ENCODE measurements around the gene NUDT2. TPM values are rescaled to one million over a fixed set of nuclear protein-coding genes. Genes with fewer than 3 reads are reported as not detected.
"Not testable (repeated sequence)": the region's sequence is repeated elsewhere in the genome, so short reads cannot be mapped to it uniquely, and the experiment has no call there.

Gene NUDT2
- polyA plus RNA-seq, 1 donor, result 25.6 TPM

- Histone ChIP-seq H3K9me3 (ENCODE audit: control insufficient read depth, low read depth, low read length) (no peaks in the 10 kb centered on the region), H3K36me3 (ENCODE audit: control insufficient read depth, insufficient read depth, low read length) (peaks cover 8% of the 10 kb centered on the region), H3K4me3 (ENCODE audit: low read length) (no peak overlapping the region), H3K4me1 (ENCODE audit: control insufficient read depth, insufficient read depth, low read length) (peaks cover 3% of the 10 kb centered on the region), H3K27ac (ENCODE audit: low read length) (no peak overlapping the region), H3K27me3 (ENCODE audit: control insufficient read depth, insufficient read depth, low read length) (no peaks in the 10 kb centered on the region)
- no CpG with 5 or more reads among the region's 1 CpG for WGBS (ENCODE audit: insufficient coverage, low lambda C conversion rate)
- DNase-seq, result no peak
Measured at GRCh38 chr9:34334337-34334824, 5.0 kb downstream of the NUDT2 start.

- Histone ChIP-seq H3K27ac (ENCODE audit: low read length) (no peak overlapping the region), H3K9me3 (ENCODE audit: control insufficient read depth, low read depth, low read length) (no peaks in the 10 kb centered on the region), H3K4me1 (ENCODE audit: control insufficient read depth, insufficient read depth, low read length) (peaks cover 3% of the 10 kb centered on the region), H3K36me3 (ENCODE audit: control insufficient read depth, insufficient read depth, low read length) (peaks cover 11% of the 10 kb centered on the region), H3K4me3 (ENCODE audit: low read length) (no peak overlapping the region), H3K27me3 (ENCODE audit: control insufficient read depth, insufficient read depth, low read length) (no peaks in the 10 kb centered on the region)
- WGBS (ENCODE audit: insufficient coverage, low lambda C conversion rate), result no CpG with 5 or more reads among the region's 2 CpGs
- DNase-seq, result no peak
Measured at GRCh38 chr9:34334916-34335315, 5.5 kb downstream of the NUDT2 start.

GRCh38 chr9:34335376-34335775 lies 6.0 kb downstream of the NUDT2 start:
- H3K27me3 ChIP-seq (ENCODE audit: control insufficient read depth, insufficient read depth, low read length), result no peaks in the 10 kb centered on the region
- H3K4me3 ChIP-seq (ENCODE audit: low read length), result no peak overlapping the region
- no peak for DNase-seq
- no peak overlapping the region for H3K27ac ChIP-seq (ENCODE audit: low read length)
- H3K4me1 ChIP-seq (ENCODE audit: control insufficient read depth, insufficient read depth, low read length), result peaks cover 5% of the 10 kb centered on the region
- no peaks in the 10 kb centered on the region for H3K9me3 ChIP-seq (ENCODE audit: control insufficient read depth, low read depth, low read length)
- peaks cover 15% of the 10 kb centered on the region for H3K36me3 ChIP-seq (ENCODE audit: control insufficient read depth, insufficient read depth, low read length)
- 75% methylated on average over 1 of the region's 4 CpGs for WGBS (ENCODE audit: insufficient coverage, low lambda C conversion rate)

GRCh38 chr9:34337403-34337802 lies 8.0 kb downstream of the NUDT2 start:
- Histone ChIP-seq H3K27ac (ENCODE audit: low read length) (no peak overlapping the region), H3K4me3 (ENCODE audit: low read length) (no peak overlapping the region), H3K9me3 (ENCODE audit: control insufficient read depth, low read depth, low read length) (no peaks in the 10 kb centered on the region), H3K4me1 (ENCODE audit: control insufficient read depth, insufficient read depth, low read length) (peaks cover 14% of the 10 kb centered on the region), H3K36me3 (ENCODE audit: control insufficient read depth, insufficient read depth, low read length) (peaks cover 24% of the 10 kb centered on the region), H3K27me3 (ENCODE audit: control insufficient read depth, insufficient read depth, low read length) (no peaks in the 10 kb centered on the region)
- WGBS (ENCODE audit: insufficient coverage, low lambda C conversion rate), result no CpG with 5 or more reads among the region's 2 CpGs
- DNase-seq, result no peak

GRCh38 chr9:34338079-34338478 lies 8.7 kb downstream of the NUDT2 start:
- not testable (repeated sequence) for DNase-seq; H3K4me3 ChIP-seq (ENCODE audit: low read length); H3K27me3 ChIP-seq (ENCODE audit: control insufficient read depth, insufficient read depth, low read length); H3K9me3 ChIP-seq (ENCODE audit: control insufficient read depth, low read depth, low read length); H3K27ac ChIP-seq (ENCODE audit: low read length)
- peaks cover 27% of the 10 kb centered on the region for H3K36me3 ChIP-seq (ENCODE audit: control insufficient read depth, insufficient read depth, low read length)
- peaks cover 18% of the 10 kb centered on the region for H3K4me1 ChIP-seq (ENCODE audit: control insufficient read depth, insufficient read depth, low read length)

GRCh38 chr9:34338665-34339385 lies 9.5 kb downstream of the NUDT2 start:
- no peak for DNase-seq
- Histone ChIP-seq H3K27me3 (ENCODE audit: control insufficient read depth, insufficient read depth, low read length) (no peaks in the 10 kb centered on the region), H3K9me3 (ENCODE audit: control insufficient read depth, low read depth, low read length) (no peaks in the 10 kb centered on the region), H3K36me3 (ENCODE audit: control insufficient read depth, insufficient read depth, low read length) (peaks cover 29% of the 10 kb centered on the region), H3K4me3 (ENCODE audit: low read length) (no peak overlapping the region), H3K27ac (ENCODE audit: low read length) (no peak overlapping the region), H3K4me1 (ENCODE audit: control insufficient read depth, insufficient read depth, low read length) (peaks cover 25% of the 10 kb centered on the region)
- no CpG with 5 or more reads among the region's 2 CpGs for whole genome bisulfite sequencing (ENCODE audit: insufficient coverage, low lambda C conversion rate)

GRCh38 chr9:34341659-34342295 lies 12.4 kb downstream of the NUDT2 start:
- Histone ChIP-seq H3K4me1 (ENCODE audit: control insufficient read depth, insufficient read depth, low read length) (peaks cover 42% of the 10 kb centered on the region), H3K36me3 (ENCODE audit: control insufficient read depth, insufficient read depth, low read length) (peaks cover 29% of the 10 kb centered on the region), H3K9me3 (ENCODE audit: control insufficient read depth, low read depth, low read length) (no peaks in the 10 kb centered on the region), H3K27ac (ENCODE audit: low read length) (peak overlapping the region; percentile 92), H3K4me3 (ENCODE audit: low read length) (no peak overlapping the region), H3K27me3 (ENCODE audit: control insufficient read depth, insufficient read depth, low read length) (no peaks in the 10 kb centered on the region)
- DNase-seq, result no peak
- WGBS (ENCODE audit: insufficient coverage, low lambda C conversion rate), result no CpG with 5 or more reads among the region's 7 CpGs

GRCh38 chr9:34343090-34343489 lies 13.7 kb downstream of the NUDT2 start:
- DNase-seq, result no peak
- peak overlapping the region; percentile 92 for H3K27ac ChIP-seq (ENCODE audit: low read length)

GRCh38 chr9:34343605-34344004 lies 14.2 kb downstream of the NUDT2 start:
- Histone ChIP-seq H3K27ac (ENCODE audit: low read length) (peak overlapping the region; percentile 92), H3K27me3 (ENCODE audit: control insufficient read depth, insufficient read depth, low read length) (no peaks in the 10 kb centered on the region), H3K4me1 (ENCODE audit: control insufficient read depth, insufficient read depth, low read length) (peaks cover 45% of the 10 kb centered on the region), H3K36me3 (ENCODE audit: control insufficient read depth, insufficient read depth, low read length) (peaks cover 29% of the 10 kb centered on the region), H3K9me3 (ENCODE audit: control insufficient read depth, low read depth, low read length) (no peaks in the 10 kb centered on the region), H3K4me3 (ENCODE audit: low read length) (no peak overlapping the region)
- DNase-seq, result peak in 1 of 2 donors; percentile 62
- WGBS (ENCODE audit: insufficient coverage, low lambda C conversion rate), result no CpG with 5 or more reads among the region's 1 CpG

More at GRCh38 chr9:34343090-34343489, 13.7 kb downstream of the NUDT2 start:
- Histone ChIP-seq H3K9me3 (ENCODE audit: control insufficient read depth, low read depth, low read length) (no peaks in the 10 kb centered on the region), H3K4me1 (ENCODE audit: control insufficient read depth, insufficient read depth, low read length) (peaks cover 45% of the 10 kb centered on the region), H3K36me3 (ENCODE audit: control insufficient read depth, insufficient read depth, low read length) (peaks cover 29% of the 10 kb centered on the region), H3K4me3 (ENCODE audit: low read length) (no peak overlapping the region), H3K27me3 (ENCODE audit: control insufficient read depth, insufficient read depth, low read length) (no peaks in the 10 kb centered on the region)
- no CpG with 5 or more reads among the region's 5 CpGs for WGBS (ENCODE audit: insufficient coverage, low lambda C conversion rate)

GRCh38 chr9:34346873-34347799 lies 17.8 kb downstream of the NUDT2 start:
- DNase-seq, result peak in 1 of 2 donors; percentile 58
- H3K4me1 ChIP-seq (ENCODE audit: control insufficient read depth, insufficient read depth, low read length), result peaks cover 31% of the 10 kb centered on the region
- no CpG with 5 or more reads among the region's 15 CpGs for WGBS (ENCODE audit: insufficient coverage, low lambda C conversion rate)
- no peaks in the 10 kb centered on the region for H3K27me3 ChIP-seq (ENCODE audit: control insufficient read depth, insufficient read depth, low read length)
- no peaks in the 10 kb centered on the region for H3K9me3 ChIP-seq (ENCODE audit: control insufficient read depth, low read depth, low read length)
- H3K4me3 ChIP-seq (ENCODE audit: low read length), result no peak overlapping the region
- H3K27ac ChIP-seq (ENCODE audit: low read length), result peak overlapping the region; percentile 34
- peaks cover 7% of the 10 kb centered on the region for H3K36me3 ChIP-seq (ENCODE audit: control insufficient read depth, insufficient read depth, low read length)
